HG03060 (cell line): ENCODE measurements around the gene GJB4.
"Not testable (repeated sequence)": the region's sequence is repeated elsewhere in the genome, so short reads cannot be mapped to it uniquely, and the experiment has no call there.

Source experiments
- ATAC-seq: cut with Tn5 transposase; IDR thresholded peaks from one replicate; pipeline ENCODE4 v1.9.1; 2021; ENCODE audit warnings: low read depth, moderate number of reproducible peaks; ENCODE audit not compliant: unreplicated experiment

The GJB4 gene

GRCh38 chr1:34746101-34746500 is 13.4 kb upstream of the GJB4 start:
- ATAC-seq = no peak

GRCh38 chr1:34746785-34747637 is 12.5 kb upstream of the GJB4 start:
- ATAC-seq = no peak

- ATAC-seq = no peak
These were observed 11.9 kb upstream of the GJB4 start for GRCh38 chr1:34747638-34747941.

- no peak for ATAC-seq
These were observed 9.5 kb upstream of the GJB4 start for GRCh38 chr1:34749992-34750391.

GRCh38 chr1:34750610-34751009 is 8.9 kb upstream of the GJB4 start:
- ATAC-seq = no peak

- ATAC-seq = no peak
These were observed 6.4 kb upstream of the GJB4 start for GRCh38 chr1:34753163-34753562.

GRCh38 chr1:34754964-34755637 is 4.4 kb upstream of the GJB4 start, which contains the start of gene GJB5:
Gene GJB5, plus strand, starts transcription at chr1:34755047. Its CDS starts 2,284 bp downstream, at chr1:34757331.
- ATAC-seq = no peak

- no peak for ATAC-seq
These were observed 3.6 kb upstream of the GJB4 start for GRCh38 chr1:34755961-34756360.

- ATAC-seq = no peak
These were observed 2.2 kb upstream of the GJB4 start for GRCh38 chr1:34757386-34757785.

GRCh38 chr1:34758751-34759150 is 789 bp upstream of the GJB4 start:
- no peak for ATAC-seq

- no peak for ATAC-seq
These were observed 1.7 kb downstream of the GJB4 start for GRCh38 chr1:34761176-34761761.

GRCh38 chr1:34761776-34762307 is 2.3 kb downstream of the GJB4 start:
- ATAC-seq = no peak

GRCh38 chr1:34762474-34763141 is 3.1 kb downstream of the GJB4 start:
- ATAC-seq = no peak

GRCh38 chr1:34763142-34763781 is 3.7 kb downstream of the GJB4 start:
- no peak for ATAC-seq

- ATAC-seq = no peak
These were observed 9.3 kb downstream of the GJB4 start for GRCh38 chr1:34768856-34769255.

- no peak for ATAC-seq
These were observed 11.5 kb downstream of the GJB4 start for GRCh38 chr1:34770891-34771504.

- no peak for ATAC-seq
These were observed 12.2 kb downstream of the GJB4 start for GRCh38 chr1:34771573-34772371.

- ATAC-seq = not testable (repeated sequence)
These were observed 13.6 kb downstream of the GJB4 start for GRCh38 chr1:34773114-34773513.

GRCh38 chr1:34774957-34775356 is 15.4 kb downstream of the GJB4 start:
- no peak for ATAC-seq
